H1 (cell line): ENCODE results near the gene LTB4R. TPM values are rescaled to one million over a fixed set of nuclear protein-coding genes. Genes with fewer than 3 reads are reported as not detected.

Source experiments
- CTCF ChIA-PET: fragments of 300-600 bp; sonication (Branson Sonifier 250); formaldehyde crosslinking; loops from one replicate; lab custom pipeline; 2021; ENCODE audit not compliant: partially characterized antibody; lab: Charles Lee
- POLR2A ChIA-PET: fragments of 300-600 bp; sonication (Branson Sonifier 250); formaldehyde crosslinking; loops from one replicate; lab custom pipeline; 2021; ENCODE audit warnings: inconsistent platforms; ENCODE audit not compliant: partially characterized antibody; lab: Charles Lee
- DNase-seq, 2 experiments: peaks; one replicate each; pipeline versions ENCODE4 v3.0.0 to v3.0.0-alpha.2; 2010 to 2022; ENCODE audit warnings: low spot score in 2 of 2, low read depth in 1 of 2, mixed read lengths in 1 of 2
- FAIRE-seq: peaks from 2 replicates; lab custom pipeline; 2011; peaks lifted over from hg19 to GRCh38; lab: Jason Lieb, UNC
- H2AFZ ChIP-seq: 2 replicates; pipeline ENCODE4 v1.8.1; 2012; ENCODE audit warnings: low read length, inconsistent platforms
- H2AK5ac ChIP-seq: 2 replicates; pipeline ENCODE4 v1.6.1; 2013; ENCODE audit warnings: low read depth, low read length
- H2BK120ac ChIP-seq: replicated peaks from 2 replicates; pipeline ENCODE3; 2013; ENCODE audit warnings: low read depth, low read length, inconsistent platforms
- H2BK12ac ChIP-seq: 2 replicates; pipeline ENCODE4 v1.6.1; 2013; ENCODE audit warnings: low read depth, low read length
- H2BK15ac ChIP-seq: 2 replicates; pipeline ENCODE4 v1.6.1; 2013; ENCODE audit warnings: low read length
- H2BK20ac ChIP-seq: 2 replicates; pipeline ENCODE4 v1.6.1; 2013; ENCODE audit warnings: low read length
- H2BK5ac ChIP-seq: 2 replicates; pipeline ENCODE4 v1.6.1; 2013; ENCODE audit warnings: low read depth, low read length
- H3K14ac ChIP-seq: 2 replicates; pipeline ENCODE4 v1.6.1; 2013; ENCODE audit warnings: inconsistent platforms; ENCODE audit not compliant: insufficient read length
- H3K18ac ChIP-seq: 2 replicates; pipeline ENCODE4 v1.6.1; 2013; ENCODE audit warnings: low read length; ENCODE audit errors: extremely low read depth
- H3K23ac ChIP-seq: 2 replicates; pipeline ENCODE4 v1.6.1; 2013; ENCODE audit warnings: inconsistent platforms; ENCODE audit not compliant: insufficient read length
- H3K23me2 ChIP-seq: 2 replicates; pipeline ENCODE4 v1.6.1; 2013; ENCODE audit warnings: low read depth, low read length
- H3K27ac ChIP-seq: 2 replicates; pipeline ENCODE4 v1.6.1; 2011; ENCODE audit warnings: low read depth, low read length, inconsistent platforms
- H3K27me3 ChIP-seq, 4 experiments: replicated peaks in 1 of 4; 1 replicate in 1 of 4; 2 replicates in 3 of 4; pipeline versions ENCODE4 v1.6.1 to v1.8.1; 2011 to 2013; ENCODE audit warnings: low read length in 3 of 4, mild to moderate bottlenecking in 3 of 4, inconsistent platforms in 2 of 4, mixed read lengths in 2 of 4, moderate library complexity in 1 of 4; ENCODE audit not compliant: control insufficient read depth in 3 of 4, insufficient read depth in 3 of 4; ENCODE audit errors: extremely low read depth in 1 of 4
- H3K36me3 ChIP-seq, 4 experiments: 2 replicates each; pipeline versions ENCODE4 v1.6.1 to v1.8.1; 2011 to 2013; ENCODE audit warnings: mild to moderate bottlenecking in 4 of 4, low read length in 3 of 4, moderate library complexity in 2 of 4, control low read depth in 1 of 4, inconsistent platforms in 1 of 4; ENCODE audit not compliant: insufficient read depth in 4 of 4, control insufficient read depth in 2 of 4
- H3K4ac ChIP-seq: replicated peaks from 2 replicates; pipeline ENCODE3; 2013; ENCODE audit warnings: low read length, low read depth, mixed read lengths, inconsistent platforms; ENCODE audit not compliant: insufficient read length
- H3K4me1 ChIP-seq, 4 experiments: replicated peaks in 1 of 4; 1 replicate in 1 of 4; 2 replicates in 3 of 4; pipeline versions ENCODE4 v1.6.1 to v1.8.1; 2011 to 2013; ENCODE audit warnings: low read length in 3 of 4, inconsistent platforms in 2 of 4, mixed read lengths in 1 of 4; ENCODE audit not compliant: insufficient read depth in 4 of 4, control insufficient read depth in 3 of 4
- H3K4me2 ChIP-seq, 2 experiments: 2 replicates each; pipeline versions ENCODE4 v1.6.1 to v1.8.1; 2011 to 2013; ENCODE audit warnings: low read depth in 2 of 2, low read length in 2 of 2, control low read depth in 1 of 2, inconsistent platforms in 1 of 2, mild to moderate bottlenecking in 1 of 2; ENCODE audit not compliant: insufficient read depth in 1 of 2
- H3K4me3 ChIP-seq, 4 experiments: fragments of 200-600, 300-600 bp in 1 of 4; sonication (generic), shearing (Covaris generic), sonication (Bioruptor Twin) in 1 of 4; 2 replicates each; pipeline versions ENCODE4 v1.5.1 to v1.8.1; 2011 to 2016; ENCODE audit warnings: low read length in 4 of 4, low read depth in 3 of 4, control low read depth in 2 of 4, inconsistent platforms in 2 of 4, mild to moderate bottlenecking in 2 of 4, mixed read lengths in 1 of 4, moderate library complexity in 1 of 4; ENCODE audit not compliant: insufficient read depth in 2 of 4; ENCODE audit errors: extremely low read depth in 1 of 4
- H3K56ac ChIP-seq: replicated peaks from 2 replicates; pipeline ENCODE3; 2013; ENCODE audit warnings: low read depth, mild to moderate bottlenecking, mixed read lengths, low read length, inconsistent platforms; ENCODE audit not compliant: insufficient read length
- H3K79me1 ChIP-seq: 2 replicates; pipeline ENCODE4 v1.6.1; 2013; ENCODE audit warnings: low read depth, low read length, control low read depth
- H3K79me2 ChIP-seq, 2 experiments: 2 replicates each; pipeline versions ENCODE4 v1.6.1 to v1.8.1; 2012 to 2013; ENCODE audit warnings: low read length in 2 of 2, mild to moderate bottlenecking in 2 of 2, inconsistent platforms in 1 of 2; ENCODE audit not compliant: insufficient read depth in 2 of 2, control insufficient read depth in 1 of 2
- H3K9ac ChIP-seq, 4 experiments: replicated peaks in 1 of 4; 1 replicate in 1 of 4; 2 replicates in 3 of 4; pipeline versions ENCODE4 v1.6.1 to v1.8.1; 2011 to 2013; ENCODE audit warnings: low read depth in 3 of 4, low read length in 3 of 4, control low read depth in 2 of 4, mild to moderate bottlenecking in 2 of 4, moderate library complexity in 2 of 4, inconsistent platforms in 1 of 4; ENCODE audit errors: extremely low read depth in 1 of 4
- H3K9me3 ChIP-seq, 2 experiments: 2 replicates each; pipeline versions ENCODE4 v1.6.1 to v1.8.1; 2012 to 2013; ENCODE audit warnings: mild to moderate bottlenecking in 2 of 2, moderate library complexity in 2 of 2, control low read depth in 1 of 2, inconsistent platforms in 1 of 2, low read depth in 1 of 2, low read length in 1 of 2, mixed read lengths in 1 of 2; ENCODE audit not compliant: insufficient read depth in 2 of 2
- H4K20me1 ChIP-seq, 2 experiments: replicated peaks in 1 of 2; 2 replicates each; pipeline versions ENCODE3 to v1.8.1; 2011 to 2013; ENCODE audit warnings: inconsistent platforms in 2 of 2, low read length in 2 of 2, mild to moderate bottlenecking in 1 of 2; ENCODE audit not compliant: insufficient read depth in 2 of 2, control insufficient read depth in 1 of 2
- H4K5ac ChIP-seq: 2 replicates; pipeline ENCODE4 v1.6.1; 2013; ENCODE audit warnings: low read length, low read depth, mixed read lengths, inconsistent platforms; ENCODE audit not compliant: insufficient read length
- H4K8ac ChIP-seq: 2 replicates; pipeline ENCODE4 v1.8.0; 2013; ENCODE audit warnings: mild to moderate bottlenecking, moderate library complexity, low read length, inconsistent platforms; ENCODE audit not compliant: insufficient read depth; ENCODE audit errors: extremely low read depth
- H4K91ac ChIP-seq: replicated peaks from 2 replicates; pipeline ENCODE3; 2013; ENCODE audit warnings: low read length, mixed read lengths, inconsistent platforms; ENCODE audit not compliant: insufficient read length
- EGR1 ChIP-seq: IDR thresholded peaks from 2 replicates; pipeline ENCODE4 v1.6.1; 2011; ENCODE audit warnings: low read depth, low read length, borderline replicate concordance
- EZH2 ChIP-seq: fragments of 200-600 bp; sonication (generic); IDR thresholded peaks from 2 replicates; pipeline ENCODE4 v1.7.1; 2012; ENCODE audit warnings: low read depth, mild to moderate bottlenecking, moderate library complexity, low read length, inconsistent platforms; ENCODE audit not compliant: severe bottlenecking
- HDAC2 ChIP-seq, 2 experiments: fragments of 300-600 bp in 1 of 2; sonication (generic) in 1 of 2; IDR thresholded peaks; 2 replicates each; pipeline ENCODE4 v1.6.1; 2011 to 2012; ENCODE audit warnings: low read depth in 2 of 2, low read length in 2 of 2, mild to moderate bottlenecking in 2 of 2, moderate library complexity in 2 of 2, borderline replicate concordance in 1 of 2, inconsistent platforms in 1 of 2
- HDAC6 ChIP-seq: IDR thresholded peaks from one replicate; pipeline ENCODE4 v1.7.1; 2012; ENCODE audit warnings: low read depth, mild to moderate bottlenecking, inconsistent platforms, low read length, moderate library complexity
- JUN ChIP-seq: IDR thresholded peaks from 2 replicates; pipeline ENCODE4 v1.6.1; 2011; ENCODE audit warnings: low read depth, mild to moderate bottlenecking, improper control_type of control experiment, low read length
- KDM4A ChIP-seq: IDR thresholded peaks from one replicate; pipeline ENCODE4 v1.7.1; 2012; ENCODE audit warnings: low read depth, mild to moderate bottlenecking, moderate library complexity, low read length, inconsistent platforms; ENCODE audit not compliant: severe bottlenecking
- MAX ChIP-seq: IDR thresholded peaks from 2 replicates; pipeline ENCODE4 v1.6.1; 2012; ENCODE audit warnings: inconsistent platforms
- PHF8 ChIP-seq: fragments of 200-600 bp; sonication (generic); conservative IDR thresholded peaks from 2 replicates; pipeline ENCODE4 v1.7.1; 2012; ENCODE audit warnings: low read depth, mild to moderate bottlenecking, inconsistent platforms, low read length, moderate library complexity
- POLR2AphosphoS5 ChIP-seq: IDR thresholded peaks from 2 replicates; pipeline ENCODE4 v1.6.1; 2011; ENCODE audit warnings: low read depth, low read length
- RBBP5 ChIP-seq: IDR thresholded peaks from 2 replicates; pipeline ENCODE4 v1.7.1; 2012; ENCODE audit warnings: low read depth, mild to moderate bottlenecking, inconsistent platforms, low read length, moderate library complexity, borderline replicate concordance
- SIN3A ChIP-seq, 2 experiments: IDR thresholded peaks in 1 of 2; conservative IDR thresholded peaks in 1 of 2; 2 replicates each; pipeline ENCODE4 v1.6.1; 2011 to 2012; ENCODE audit warnings: low read length in 2 of 2, improper control_type of control experiment in 1 of 2, low read depth in 1 of 2, mild to moderate bottlenecking in 1 of 2
- SRF ChIP-seq: IDR thresholded peaks from 2 replicates; pipeline ENCODE4 v1.6.1; 2011; ENCODE audit warnings: mild to moderate bottlenecking, low read depth, low read length, moderate library complexity
- YY1 ChIP-seq: IDR thresholded peaks from 2 replicates; pipeline ENCODE4 v1.6.1; 2011; ENCODE audit warnings: low read depth, mild to moderate bottlenecking, low read length
- WGBS, 2 experiments: shearing (Covaris generic) in 1 of 2; methylation state at CpG; one replicate each; pipeline versions ENCODE4 v1.1.6 to v1.1.7; 2013 to 2015; ENCODE audit warnings: low lambda C conversion rate in 2 of 2, mixed read lengths in 2 of 2, inconsistent platforms in 1 of 2, low coverage in 1 of 2, missing lambda C conversion rate in 1 of 2; ENCODE audit not compliant: insufficient replicate concordance in 2 of 2, insufficient coverage in 1 of 2, insufficient read length in 1 of 2; ENCODE audit errors: extremely low coverage in 1 of 2, missing lambda C conversion rate in 1 of 2; 5-methylcytosine and 5-hydroxymethylcytosine counted together
- polyA plus RNA-seq, 7 experiments: library from polyadenylated mRNA; depleted of rRNA in 3 of 7; stranded (reverse) in 5 of 7; unstranded in 2 of 7; fragments of >200 nt in 5 of 7; fragments of 200-250 nt in 2 of 7; gene quantifications; 1 replicate in 5 of 7; 2 replicates in 1 of 7; 4 replicates in 1 of 7; pipeline versions ENCODE4 v1.2.1 to v1.2.3, GENCODE V29; 2011 to 2013; ENCODE audit warnings: missing spikeins in 2 of 7, mixed read lengths in 2 of 7
- total RNA-seq: library from RNA; stranded (reverse); fragmentation: NEBNext Ultra II Directional; extraction: Animal tissue kit (Norgen Biotek cat#: 25700); gene quantifications from 2 replicates; pipeline ENCODE4 v1.2.1, GENCODE V29; 2021

The LTB4R gene
- total and polyA plus RNA-seq, 2 of the 8 experiments (the other 6 are each of a cell fraction or from before 2014, with no cell fraction given), result 4.1 to 6.7 TPM

- Histone ChIP-seq H3K23ac (no peak overlapping the region), H4K91ac (no peak overlapping the region), H2AFZ (no peak overlapping the region), H2BK15ac (no peak overlapping the region), H4K8ac (no peak overlapping the region), H4K20me1 (peaks cover 0 to 2% of the 10 kb centered on the region in 2 experiments), H2BK5ac (no peak overlapping the region), H2BK120ac (no peak overlapping the region), H2AK5ac (no peak overlapping the region), H3K4me1 (no peaks in the 10 kb centered on the region), H3K9ac (no peak overlapping the region), H3K4ac (no peak overlapping the region), H3K4me2 (no peak overlapping the region), H3K27me3 (peaks cover 0 to 11% (median 8%) of the 10 kb centered on the region in 4 experiments; a peak in 5 of 7 replicates), H3K27ac (no peak overlapping the region), H3K56ac (no peak overlapping the region), H3K4me3 (no peak overlapping the region), H3K9me3 (no peaks in the 10 kb centered on the region), H3K14ac (no peak overlapping the region), H2BK20ac (no peak overlapping the region), H3K36me3 (no peaks in the 10 kb centered on the region), H3K23me2 (0 out of 2 replicates have a peak, but pooled peaks cover 2% of the 10 kb centered on the region), H2BK12ac (no peak overlapping the region), H4K5ac (no peak overlapping the region), H3K18ac (no peak overlapping the region), H3K79me2 (no peaks in the 10 kb centered on the region), H3K79me1 (no peaks in the 10 kb centered on the region)
- DNase-seq, result no peak
- ChIA-PET POLR2A (interaction anchor here (0.6 to 1.0 kb wide), 2 partner anchors 89 to 133 kb away, joined by 3 to 4 read pairs; no protein-coding TSS in a partner anchor), CTCF (interaction anchor here (0.6 to 4.4 kb wide), 17 partner anchors 9 to 88 kb away, joined by 3 to 33 read pairs (median 4); partner anchors contain the start of genes ADCY4, CIDEB, NYNRIN and RIPK3)
- FAIRE-seq, result no peak
- 90% methylated on average over 2 of the region's 2 CpGs; no CpG with 5 or more reads in 1 of the 2 experiments for WGBS, 2 experiments
- TF ChIP-seq YY1, result no peak
- no peak for TF ChIP-seq SIN3A (conservative IDR thresholded peaks at IDR 0.05 in 1 of 2, IDR thresholded peaks at IDR 0.05 in 1 of 2; ENCODE audit: low read depth in 1 of 2, low read length in 2 of 2)
- TF ChIP-seq HDAC6, result no peak
- no peak for TF ChIP-seq EGR1
- TF ChIP-seq KDM4A, result no peak
- no peak for TF ChIP-seq JUN
- TF ChIP-seq EZH2, result no peak
- TF ChIP-seq PHF8, result no peak
- TF ChIP-seq HDAC2 (IDR thresholded peaks at IDR 0.05; ENCODE audit: borderline replicate concordance in 1 of 2, low read depth in 2 of 2, low read length in 2 of 2), result no peak
- TF ChIP-seq RBBP5, result no peak
- no peak for TF ChIP-seq SRF
- no peak for TF ChIP-seq POLR2AphosphoS5
- no peak for TF ChIP-seq MAX
Observed at GRCh38 chr14:24348186-24348585, 36.9 kb downstream of the LTB4R start.
